ENCODE results near the gene ENPP1.

GRCh38 chr6:131819572-131820124 lies 11.8 kb downstream of the ENPP1 start:
- TF ChIP-seq SIN3A (IDR thresholded peaks at IDR 0.05; ENCODE audit: low read depth) (no peak), CTCF (IDR thresholded peaks at IDR 0.05 in 2 of 3, conservative IDR thresholded peaks at IDR 0.05 in 1 of 3; ENCODE audit: borderline replicate concordance in 1 of 3, insufficient read depth in 1 of 3, low read depth in 2 of 3, low read length in 2 of 3) (no peak), POLR2A (IDR thresholded peaks at IDR 0.05; ENCODE audit: borderline replicate concordance, extremely low read depth, insufficient read depth, insufficient read length) (no peak), EZH2phosphoT487 (IDR thresholded peaks at IDR 0.05; ENCODE audit: borderline replicate concordance) (no peak), YY1 (IDR thresholded peaks at IDR 0.05; ENCODE audit: extremely low read depth, insufficient replicate concordance, low read depth, low read length) (no peak), MAX (IDR thresholded peaks at IDR 0.05) (no peak)

All from HCT116 (cell line).